GDM1 (cell line): ENCODE results near the gene PERP.

Experiments
- DNase-seq: peaks from one replicate; lab custom pipeline; 2025; lab: John Stamatoyannopoulos, UW

Gene PERP

DNA sequence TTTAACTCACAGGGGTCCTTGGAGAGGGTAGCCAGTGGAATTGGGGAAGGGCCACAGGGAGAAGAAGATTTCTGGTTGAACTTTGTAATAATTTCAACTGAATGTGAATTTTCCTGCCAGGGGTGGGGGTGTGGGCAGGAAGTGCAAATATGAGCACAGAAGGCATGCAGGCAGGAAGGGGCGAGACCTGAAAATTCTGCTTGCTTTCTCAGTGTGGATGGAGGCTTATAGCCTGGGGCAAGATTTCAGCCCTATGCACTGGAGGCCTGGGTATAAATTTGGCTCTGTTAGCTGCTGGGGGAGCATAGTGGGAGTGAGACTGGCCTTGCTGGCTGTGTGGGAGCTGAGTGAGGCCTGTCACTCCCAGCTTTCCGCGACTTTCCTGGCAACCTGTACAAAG is 54.4 kb downstream of the PERP start:
- no peak for DNase-seq

DNA sequence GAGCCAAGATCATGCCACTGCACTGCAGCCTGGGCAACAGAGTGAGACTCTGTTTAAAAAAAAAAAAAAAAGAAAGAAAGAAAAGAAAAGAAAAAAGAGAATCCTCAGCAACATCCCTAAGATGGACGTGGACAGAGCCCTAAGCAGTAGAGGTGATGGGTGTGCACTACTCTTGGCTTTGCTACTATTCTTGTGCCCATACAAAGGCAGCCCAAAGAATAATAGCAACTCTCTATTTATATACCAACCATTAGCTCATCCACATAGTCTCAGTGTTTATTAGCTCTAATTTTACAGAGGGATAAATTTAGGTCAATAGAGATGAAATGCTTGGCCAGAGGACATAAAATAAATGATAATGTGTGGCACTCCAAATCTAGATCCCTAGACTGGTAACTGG is 62.2 kb downstream of the PERP start:
- no peak for DNase-seq

DNA sequence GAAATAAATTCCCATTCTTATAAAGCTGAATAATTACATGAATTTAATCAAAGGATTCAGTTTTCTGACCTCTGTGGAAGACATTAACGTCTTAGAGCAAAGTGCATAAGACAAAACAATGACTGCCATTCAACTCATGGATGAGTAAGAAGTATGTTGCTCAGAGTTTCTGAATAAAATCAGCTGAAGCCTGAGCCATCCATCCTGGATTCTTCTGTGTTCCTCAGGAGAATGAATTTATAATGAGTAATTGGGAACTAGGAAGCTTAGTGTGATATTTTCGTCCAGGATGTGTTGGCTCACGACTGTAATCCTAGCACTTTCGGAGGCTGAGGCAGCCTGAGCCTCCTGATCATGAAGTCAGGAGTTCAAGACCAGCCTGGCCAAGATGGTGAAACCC is 62.8 kb downstream of the PERP start:
- no peak for DNase-seq
